ENCODE results near the gene CERCAM.

DNA sequence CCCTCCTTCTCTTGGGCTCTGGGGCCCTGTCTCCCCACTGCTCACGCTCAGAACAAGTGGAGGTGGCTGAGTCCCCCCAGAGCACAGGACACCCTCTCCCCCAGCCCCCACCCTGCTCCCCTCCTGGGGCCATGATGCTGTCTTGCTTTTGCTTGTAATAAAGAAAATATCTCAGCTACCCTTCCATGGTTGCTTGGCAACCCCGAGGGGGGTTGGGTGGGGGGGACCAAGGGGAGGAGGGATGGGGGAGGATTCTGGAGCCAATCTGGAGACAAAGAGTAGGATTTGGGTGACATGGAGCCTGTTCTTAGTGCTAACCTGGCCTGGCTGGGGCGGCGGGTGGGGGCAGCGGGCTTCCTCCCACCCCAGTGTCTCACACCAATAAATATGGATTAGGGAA lies 16.1 kb upstream of the CERCAM start:
- TF ChIP-seq ARNTL (CRISPR knock-in tag; IDR thresholded peaks at IDR 0.05; ENCODE audit: borderline replicate concordance, low read depth) (no peak), ZFP30 (CRISPR knock-in tag; IDR thresholded peaks at IDR 0.05) (no peak), ESRRG (CRISPR knock-in tag; IDR thresholded peaks at IDR 0.05) (no peak)
- TF ChIP-seq, protein P1, sequence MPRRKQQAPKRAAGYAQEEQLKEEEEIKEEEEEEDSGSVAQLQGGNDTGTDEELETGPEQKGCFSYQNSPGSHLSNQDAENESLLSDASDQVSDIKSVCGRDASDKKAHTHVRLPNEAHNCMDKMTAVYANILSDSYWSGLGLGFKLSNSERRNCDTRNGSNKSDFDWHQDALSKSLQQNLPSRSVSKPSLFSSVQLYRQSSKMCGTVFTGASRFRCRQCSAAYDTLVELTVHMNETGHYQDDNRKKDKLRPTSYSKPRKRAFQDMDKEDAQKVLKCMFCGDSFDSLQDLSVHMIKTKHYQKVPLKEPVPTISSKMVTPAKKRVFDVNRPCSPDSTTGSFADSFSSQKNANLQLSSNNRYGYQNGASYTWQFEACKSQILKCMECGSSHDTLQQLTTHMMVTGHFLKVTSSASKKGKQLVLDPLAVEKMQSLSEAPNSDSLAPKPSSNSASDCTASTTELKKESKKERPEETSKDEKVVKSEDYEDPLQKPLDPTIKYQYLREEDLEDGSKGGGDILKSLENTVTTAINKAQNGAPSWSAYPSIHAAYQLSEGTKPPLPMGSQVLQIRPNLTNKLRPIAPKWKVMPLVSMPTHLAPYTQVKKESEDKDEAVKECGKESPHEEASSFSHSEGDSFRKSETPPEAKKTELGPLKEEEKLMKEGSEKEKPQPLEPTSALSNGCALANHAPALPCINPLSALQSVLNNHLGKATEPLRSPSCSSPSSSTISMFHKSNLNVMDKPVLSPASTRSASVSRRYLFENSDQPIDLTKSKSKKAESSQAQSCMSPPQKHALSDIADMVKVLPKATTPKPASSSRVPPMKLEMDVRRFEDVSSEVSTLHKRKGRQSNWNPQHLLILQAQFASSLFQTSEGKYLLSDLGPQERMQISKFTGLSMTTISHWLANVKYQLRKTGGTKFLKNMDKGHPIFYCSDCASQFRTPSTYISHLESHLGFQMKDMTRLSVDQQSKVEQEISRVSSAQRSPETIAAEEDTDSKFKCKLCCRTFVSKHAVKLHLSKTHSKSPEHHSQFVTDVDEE (CRISPR knock-in tag; IDR thresholded peaks at IDR 0.05) = no peak
- TF ChIP-seq, protein P2, sequence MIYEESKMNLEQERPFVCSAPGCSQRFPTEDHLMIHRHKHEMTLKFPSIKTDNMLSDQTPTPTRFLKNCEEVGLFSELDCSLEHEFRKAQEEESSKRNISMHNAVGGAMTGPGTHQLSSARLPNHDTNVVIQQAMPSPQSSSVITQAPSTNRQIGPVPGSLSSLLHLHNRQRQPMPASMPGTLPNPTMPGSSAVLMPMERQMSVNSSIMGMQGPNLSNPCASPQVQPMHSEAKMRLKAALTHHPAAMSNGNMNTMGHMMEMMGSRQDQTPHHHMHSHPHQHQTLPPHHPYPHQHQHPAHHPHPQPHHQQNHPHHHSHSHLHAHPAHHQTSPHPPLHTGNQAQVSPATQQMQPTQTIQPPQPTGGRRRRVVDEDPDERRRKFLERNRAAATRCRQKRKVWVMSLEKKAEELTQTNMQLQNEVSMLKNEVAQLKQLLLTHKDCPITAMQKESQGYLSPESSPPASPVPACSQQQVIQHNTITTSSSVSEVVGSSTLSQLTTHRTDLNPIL (CRISPR knock-in tag; IDR thresholded peaks at IDR 0.05; ENCODE audit: low read depth) = no peak
